ENCODE measurements around the gene GEMIN7.

Gene GEMIN7

DNA sequence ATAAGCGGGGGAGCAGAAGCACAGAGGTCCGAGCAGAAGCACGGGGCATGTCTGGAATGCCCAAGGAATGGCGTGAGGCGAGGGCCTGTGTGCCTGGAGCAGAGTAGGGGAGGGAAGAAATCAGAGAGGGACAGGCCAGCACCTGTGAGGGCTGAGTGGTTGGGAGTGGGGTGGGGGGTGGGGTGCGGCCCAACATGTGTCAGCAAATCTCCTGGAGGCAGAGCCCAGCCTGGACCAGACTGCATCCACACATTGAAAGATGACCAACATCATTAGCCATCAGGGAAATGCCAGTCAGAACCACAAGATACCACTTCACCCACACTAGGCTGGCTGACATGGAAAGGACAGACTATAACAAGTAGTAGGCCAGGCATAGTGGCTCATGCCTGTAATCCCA, 29.0 kb upstream of the GEMIN7 start:
- H3K27ac ChIP-seq: no peak overlapping the region
- TF ChIP-seq ZFX (IDR thresholded peaks at IDR 0.05): no peak
- TF ChIP-seq, protein P1, sequence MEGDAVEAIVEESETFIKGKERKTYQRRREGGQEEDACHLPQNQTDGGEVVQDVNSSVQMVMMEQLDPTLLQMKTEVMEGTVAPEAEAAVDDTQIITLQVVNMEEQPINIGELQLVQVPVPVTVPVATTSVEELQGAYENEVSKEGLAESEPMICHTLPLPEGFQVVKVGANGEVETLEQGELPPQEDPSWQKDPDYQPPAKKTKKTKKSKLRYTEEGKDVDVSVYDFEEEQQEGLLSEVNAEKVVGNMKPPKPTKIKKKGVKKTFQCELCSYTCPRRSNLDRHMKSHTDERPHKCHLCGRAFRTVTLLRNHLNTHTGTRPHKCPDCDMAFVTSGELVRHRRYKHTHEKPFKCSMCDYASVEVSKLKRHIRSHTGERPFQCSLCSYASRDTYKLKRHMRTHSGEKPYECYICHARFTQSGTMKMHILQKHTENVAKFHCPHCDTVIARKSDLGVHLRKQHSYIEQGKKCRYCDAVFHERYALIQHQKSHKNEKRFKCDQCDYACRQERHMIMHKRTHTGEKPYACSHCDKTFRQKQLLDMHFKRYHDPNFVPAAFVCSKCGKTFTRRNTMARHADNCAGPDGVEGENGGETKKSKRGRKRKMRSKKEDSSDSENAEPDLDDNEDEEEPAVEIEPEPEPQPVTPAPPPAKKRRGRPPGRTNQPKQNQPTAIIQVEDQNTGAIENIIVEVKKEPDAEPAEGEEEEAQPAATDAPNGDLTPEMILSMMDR (conservative IDR thresholded peaks at IDR 0.05): no peak

DNA sequence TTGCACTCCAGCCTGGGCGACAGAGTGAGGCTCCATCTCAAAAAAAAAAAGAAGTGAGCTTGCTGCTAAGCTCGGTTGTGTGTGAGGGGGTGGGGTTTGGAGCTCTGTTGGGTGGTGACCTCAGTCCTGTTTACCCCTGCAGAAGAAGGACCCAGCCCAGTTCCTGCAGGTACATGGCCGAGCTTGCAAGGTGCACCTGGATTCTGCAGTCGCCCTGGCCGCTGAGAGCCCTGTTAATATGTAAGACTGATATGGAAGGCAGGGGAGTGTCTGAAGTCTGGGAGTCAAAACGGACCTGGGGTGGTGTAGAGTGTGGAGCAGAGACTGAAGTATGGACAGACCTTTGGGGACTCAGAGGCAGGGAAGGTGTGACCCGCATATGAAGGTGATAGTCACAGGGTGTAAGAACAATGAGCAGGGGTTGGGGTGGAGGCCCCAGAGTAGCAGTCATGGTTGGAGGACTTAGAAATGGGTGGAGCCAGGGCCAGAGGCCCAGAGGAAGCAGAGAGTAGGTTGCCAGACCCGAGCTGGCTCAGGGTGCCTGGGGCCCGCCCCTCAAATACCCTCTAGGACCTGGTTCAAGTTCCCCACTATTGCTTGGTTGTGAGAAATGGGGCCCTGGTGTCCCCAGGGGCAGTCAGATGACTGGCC, 27.0 kb upstream of the GEMIN7 start:
- TF ChIP-seq, protein P1 (conservative IDR thresholded peaks at IDR 0.05): no peak
- no peak for TF ChIP-seq ZFX (IDR thresholded peaks at IDR 0.05)

DNA sequence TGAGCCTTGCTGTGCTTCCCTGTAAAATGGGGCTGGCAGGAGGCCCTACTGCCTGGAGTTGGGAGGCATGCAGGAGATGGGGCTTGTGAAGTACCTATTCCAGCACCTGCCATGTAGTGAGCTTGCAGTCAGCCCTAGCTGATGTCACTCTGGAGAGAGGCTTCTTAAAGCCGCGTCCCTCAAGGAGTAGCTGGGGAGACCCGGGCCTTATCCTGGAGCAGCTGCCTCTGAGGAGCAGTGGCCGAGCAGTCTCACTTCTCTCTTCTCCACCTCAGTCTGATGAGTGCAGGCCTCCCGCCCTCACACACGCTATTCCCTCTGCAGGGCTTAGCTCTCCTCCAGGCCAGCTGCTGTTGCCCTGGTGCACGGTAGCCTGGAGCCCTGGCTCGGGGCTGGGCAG, 22.2 kb upstream of the GEMIN7 start:
- TF ChIP-seq ZFX (IDR thresholded peaks at IDR 0.05): no peak
- TF ChIP-seq, protein P1 (conservative IDR thresholded peaks at IDR 0.05): no peak
- H3K27ac ChIP-seq: no peak overlapping the region

More for the DNA sequence above, 27.0 kb upstream of the GEMIN7 start:
- no peak overlapping the region for H3K27ac ChIP-seq

DNA sequence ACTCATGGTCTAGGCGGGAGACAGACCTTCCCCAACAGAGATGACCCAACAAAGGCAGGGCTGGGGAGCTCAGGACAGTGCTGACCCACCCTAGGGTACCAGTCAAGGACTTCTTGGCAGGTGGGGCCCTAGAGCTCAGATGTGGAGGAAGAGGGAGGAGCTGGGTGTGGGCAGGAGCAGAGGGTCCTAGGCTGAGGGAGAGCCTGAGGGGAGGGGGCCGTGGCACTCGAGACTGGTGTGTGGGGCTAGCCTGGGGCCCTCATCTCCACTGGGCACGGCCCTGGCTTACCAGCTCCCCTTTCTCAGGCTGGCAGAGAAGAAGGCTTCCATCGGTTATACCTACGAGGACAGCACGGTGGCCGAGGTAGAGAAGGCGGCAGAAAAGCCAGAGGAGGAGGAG, 21.6 kb upstream of the GEMIN7 start:
- no peak overlapping the region for H3K27ac ChIP-seq
- TF ChIP-seq, protein P1 (conservative IDR thresholded peaks at IDR 0.05): no peak

DNA sequence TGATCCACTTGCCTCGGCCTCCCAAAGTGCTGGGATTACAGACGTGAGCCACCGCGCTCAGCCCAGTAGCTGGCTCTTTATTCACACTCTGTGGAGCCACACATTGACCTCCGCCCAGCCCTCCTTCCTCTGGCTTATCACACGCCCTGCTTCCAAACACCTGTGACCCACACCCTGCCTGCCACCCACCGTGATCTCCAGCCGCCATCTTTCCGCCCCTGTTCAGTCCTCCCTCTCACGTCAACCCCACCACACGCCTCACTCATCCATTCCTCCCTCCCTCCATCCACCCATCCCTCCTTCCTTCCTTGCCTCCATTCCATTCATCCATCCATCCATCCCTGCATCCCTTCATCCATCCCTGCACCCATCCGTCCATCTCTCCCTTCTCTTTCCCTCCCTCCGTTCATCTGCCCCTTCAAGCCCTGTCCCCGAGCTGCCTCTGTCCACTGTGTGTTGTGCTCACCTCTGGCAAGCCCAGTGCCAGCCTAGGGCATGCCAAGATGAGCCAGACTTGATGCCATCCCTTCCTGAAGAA, 20.4 kb upstream of the GEMIN7 start:
- H3K27ac ChIP-seq: no peak overlapping the region

DNA sequence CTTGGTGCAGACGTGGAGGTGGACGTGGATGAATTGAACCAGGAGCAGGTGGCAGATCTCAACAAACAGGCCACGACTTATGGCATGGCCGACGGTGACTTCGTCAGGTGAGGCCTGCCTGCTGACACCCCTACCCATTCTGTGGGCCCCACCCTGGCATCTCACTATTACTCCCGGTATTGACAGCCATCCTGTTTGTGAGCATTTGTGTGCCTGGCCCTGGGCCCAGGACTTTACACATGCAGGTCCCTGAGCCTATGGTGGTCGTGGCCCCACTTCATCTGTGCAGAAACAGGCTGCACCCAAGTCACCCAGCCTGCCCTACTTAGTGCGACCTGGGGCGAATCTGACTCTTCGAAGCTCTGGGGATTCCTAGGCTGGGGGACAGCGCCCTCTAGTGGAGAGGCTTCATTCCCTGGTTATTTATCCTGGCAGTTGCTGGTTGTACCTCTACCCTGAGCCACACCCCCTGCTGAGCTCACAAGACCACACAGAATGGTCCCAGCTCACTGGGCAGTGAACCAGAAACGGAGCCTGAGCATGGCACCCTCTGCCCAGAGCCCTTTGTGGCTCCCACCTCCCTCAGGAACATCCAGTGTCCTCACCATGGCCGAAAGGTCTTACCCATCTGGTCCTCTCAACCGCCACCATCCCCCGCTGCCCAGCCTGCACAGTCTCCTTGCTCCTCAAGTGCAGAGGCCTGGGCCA, 19.6 kb upstream of the GEMIN7 start:
- no peak overlapping the region for H3K27ac ChIP-seq
- TF ChIP-seq, protein P1 (conservative IDR thresholded peaks at IDR 0.05): peak; percentile 83
- TF ChIP-seq ZFX (IDR thresholded peaks at IDR 0.05): no peak

More for the DNA sequence above, 20.4 kb upstream of the GEMIN7 start:
- TF ChIP-seq, protein P1 (conservative IDR thresholded peaks at IDR 0.05): no peak
- TF ChIP-seq ZFX (IDR thresholded peaks at IDR 0.05): no peak

DNA sequence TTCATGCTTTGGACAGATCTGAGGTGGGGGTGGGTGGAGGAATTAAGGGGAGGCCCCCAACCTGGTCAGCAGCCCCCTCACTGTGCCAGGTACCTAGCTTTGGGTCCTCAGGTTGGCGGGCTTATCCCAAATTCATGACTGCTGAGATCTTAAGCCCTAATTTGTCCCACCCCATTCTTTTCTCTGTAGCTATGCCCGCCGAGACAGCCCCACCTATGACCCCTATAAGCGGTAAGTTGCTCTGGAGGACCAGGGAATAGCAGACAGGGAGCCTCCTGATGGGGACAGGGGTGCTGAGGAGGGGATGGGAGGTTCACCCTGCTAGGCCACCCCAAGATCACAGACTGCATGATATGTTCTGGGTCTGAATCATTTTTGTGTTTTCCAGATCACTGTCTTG, 17.1 kb upstream of the GEMIN7 start:
- no peak overlapping the region for H3K27ac ChIP-seq
- TF ChIP-seq, protein P1 (conservative IDR thresholded peaks at IDR 0.05): no peak
- TF ChIP-seq ZFX (IDR thresholded peaks at IDR 0.05): no peak
